OCI-LY7 (cell line): Measurements from ENCODE around the gene CLEC2L. TPM values are rescaled to one million over a fixed set of nuclear protein-coding genes. Genes with fewer than 3 reads are reported as not detected.

Experiments
- BruUV-seq: library from RNA; stranded (reverse); fragments of 400-500 nt; replicated peaks from 2 replicates; lab custom pipeline; 2021; lab: Mats Ljungman, UMichigan
- CTCF ChIA-PET: fragments of 300-600 bp; sonication (Branson Sonifier 250); formaldehyde crosslinking; loops from one replicate; lab custom pipeline; 2022; ENCODE audit warnings: antibody characterized with exemption; ENCODE audit not compliant: unreplicated experiment; lab: Charles Lee
- POLR2A ChIA-PET: fragments of 300-600 bp; sonication (Branson Sonifier 250); formaldehyde crosslinking; loops from one replicate; lab custom pipeline; 2022; ENCODE audit warnings: antibody characterized with exemption; lab: Charles Lee
- DNase-seq: peaks from one replicate; pipeline ENCODE4 v3.0.0-alpha.2; 2015; ENCODE audit warnings: low spot score
- H2AFZ ChIP-seq: fragments of 200-600 bp; sonication (generic), shearing (Covaris generic); 2 replicates; pipeline ENCODE4 v1.6.1; 2014; ENCODE audit warnings: mild to moderate bottlenecking, antibody characterized with exemption, low read length, moderate library complexity
- H3K27ac ChIP-seq: fragments of 200-600 bp; sonication (generic); 2 replicates; pipeline ENCODE4 v1.5.1; 2014; ENCODE audit warnings: mixed run types, low read depth, mild to moderate bottlenecking, moderate library complexity, low read length, inconsistent platforms; ENCODE audit not compliant: poor library complexity, severe bottlenecking
- H3K36me3 ChIP-seq: fragments of 200-600 bp; sonication (generic); 2 replicates; pipeline ENCODE4 v1.6.1; 2014; ENCODE audit warnings: mild to moderate bottlenecking, antibody characterized with exemption, low read length, moderate library complexity, mixed read lengths; ENCODE audit not compliant: insufficient read depth
- H3K4me1 ChIP-seq: fragments of 200-600 bp; sonication (generic); 2 replicates; pipeline ENCODE4 v1.5.1; 2014; ENCODE audit warnings: mild to moderate bottlenecking, low read length; ENCODE audit not compliant: insufficient read depth, poor library complexity, severe bottlenecking
- H3K4me2 ChIP-seq: fragments of 200-600 bp; sonication (generic); 2 replicates; pipeline ENCODE4 v1.6.1; 2014; ENCODE audit warnings: mild to moderate bottlenecking, low read length
- H3K4me3 ChIP-seq: fragments of 200-600 bp; sonication (generic); 2 replicates; pipeline ENCODE4 v1.5.1; 2014; ENCODE audit warnings: mild to moderate bottlenecking, low read depth, low read length; ENCODE audit not compliant: poor library complexity, severe bottlenecking
- H3K79me2 ChIP-seq: fragments of 200-600 bp; sonication (generic); 2 replicates; pipeline ENCODE4 v1.6.1; 2016; ENCODE audit warnings: low read depth, mild to moderate bottlenecking, low read length, moderate library complexity, mixed read lengths; ENCODE audit not compliant: insufficient read depth
- H3K9me2 ChIP-seq: fragments of 200-600 bp; sonication (generic); 2 replicates; pipeline ENCODE4 v1.6.1; 2016; ENCODE audit warnings: mild to moderate bottlenecking, low read length, mixed read lengths; ENCODE audit not compliant: insufficient read depth
- H3K9me3 ChIP-seq: fragments of 200-600 bp; sonication (generic); 2 replicates; pipeline ENCODE4 v1.6.1; 2014; ENCODE audit warnings: mild to moderate bottlenecking, mixed run types, low read length, mixed read lengths
- H4K20me1 ChIP-seq: fragments of 200-600 bp; sonication (generic); 2 replicates; pipeline ENCODE4 v1.6.1; 2014; ENCODE audit warnings: mild to moderate bottlenecking, antibody characterized with exemption, low read length, moderate library complexity, mixed read lengths; ENCODE audit not compliant: insufficient read depth
- EZH2phosphoT487 ChIP-seq: fragments of 200-600 bp; sonication (generic); IDR thresholded peaks from 2 replicates; pipeline ENCODE4 v1.6.1; 2018; ENCODE audit warnings: low read depth, borderline replicate concordance, mild to moderate bottlenecking, mixed run types, antibody characterized with exemption, low read length, moderate library complexity, mixed read lengths
- intact Hi-C: fragments of 100-400 bp; cut with micrococcal nuclease; formaldehyde crosslinking; loops from one replicate; pipeline ENCODE4 v1.10.0; 2022; ENCODE audit not compliant: unreplicated experiment
- total RNA-seq, 2 experiments: library from RNA; depleted of rRNA in 1 of 2; stranded (reverse); fragments of >200 nt in 1 of 2; shearing (Covaris generic) in 1 of 2; gene quantifications; 2 replicates each; pipeline ENCODE4 v1.2.3, GENCODE V29; 2014 to 2022
- TF ChIP-seq, protein P1 (sequence below): fragments of 200-600 bp; sonication (generic); conservative IDR thresholded peaks from 2 replicates; pipeline ENCODE4 v1.5.1; 2014; ENCODE audit warnings: mild to moderate bottlenecking, antibody characterized with exemption, low read length, moderate library complexity, mixed read lengths

CLEC2L gene
- total RNA-seq, 2 experiments from 2014 or later, result not detected

DNA sequence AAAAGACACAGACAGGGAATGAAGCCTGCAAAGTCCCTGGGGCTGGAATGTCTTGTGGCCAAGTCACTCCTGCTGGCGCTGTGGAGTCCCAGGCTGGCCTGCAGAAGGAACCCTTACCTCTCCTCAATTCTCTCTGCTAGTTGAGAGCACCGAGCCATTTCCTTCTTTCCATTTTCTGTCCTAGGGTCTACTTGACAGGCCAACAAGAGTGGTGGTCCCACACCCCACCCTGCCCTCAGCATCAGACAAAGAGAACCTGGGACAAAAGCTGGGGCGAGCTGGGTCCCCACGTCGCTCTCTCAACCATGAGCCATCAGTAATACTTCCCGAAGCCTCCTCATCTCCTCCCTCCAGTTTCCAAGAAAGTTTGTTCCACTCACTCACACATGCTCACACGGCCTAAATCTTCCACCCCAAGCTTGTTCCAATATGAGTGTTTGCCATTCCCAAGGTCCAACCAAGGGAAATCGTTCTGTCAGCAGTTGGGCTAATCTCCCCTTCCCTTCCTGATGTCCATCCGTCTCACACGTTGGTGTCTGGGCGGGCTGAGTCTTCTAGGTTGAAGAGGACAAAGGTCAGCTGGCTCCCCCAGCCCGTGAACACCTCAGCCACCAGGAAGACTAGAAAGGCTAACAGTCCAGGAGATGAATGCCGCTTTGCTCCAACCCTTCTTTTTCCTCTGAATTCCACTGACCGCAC is 44.3 kb downstream of the CLEC2L start:
- CTCF ChIA-PET, result no interaction called here
- POLR2A ChIA-PET, result no interaction called here
- no TSS peak for BruUV-seq

DNA sequence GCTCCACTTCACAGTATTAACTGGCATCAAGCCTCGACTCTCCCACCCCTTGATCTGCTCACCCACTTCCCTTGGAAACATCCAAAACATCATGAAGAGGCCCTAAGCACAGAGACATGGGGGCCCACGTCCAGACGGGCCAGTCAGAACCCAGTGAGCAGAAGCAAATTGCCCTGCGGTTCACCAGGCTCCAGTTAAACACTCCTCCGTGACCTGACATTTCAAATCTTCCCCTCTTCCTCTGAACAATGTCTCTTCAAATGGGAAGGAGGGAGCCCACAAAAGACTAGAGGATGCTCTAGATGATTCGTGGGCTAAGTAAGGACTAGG is 44.8 kb downstream of the CLEC2L start:
- H3K4me3 ChIP-seq, result no peak overlapping the region
- ChIA-PET POLR2A (no interaction called here), CTCF (no interaction called here)
- H4K20me1 ChIP-seq, result no peaks in the 10 kb centered on the region
- BruUV-seq, result no TSS peak
- H3K9me2 ChIP-seq, result no peaks in the 10 kb centered on the region
- no peaks in the 10 kb centered on the region for H3K9me3 ChIP-seq
- no peak overlapping the region for H2AFZ ChIP-seq
- DNase-seq, result no peak
- H3K36me3 ChIP-seq, result no peaks in the 10 kb centered on the region
- intact Hi-C loops, result no loop called here
- no peak overlapping the region for H3K27ac ChIP-seq
- no peaks in the 10 kb centered on the region for H3K79me2 ChIP-seq
- no peak for TF ChIP-seq EZH2phosphoT487
- TF ChIP-seq, protein P1, sequence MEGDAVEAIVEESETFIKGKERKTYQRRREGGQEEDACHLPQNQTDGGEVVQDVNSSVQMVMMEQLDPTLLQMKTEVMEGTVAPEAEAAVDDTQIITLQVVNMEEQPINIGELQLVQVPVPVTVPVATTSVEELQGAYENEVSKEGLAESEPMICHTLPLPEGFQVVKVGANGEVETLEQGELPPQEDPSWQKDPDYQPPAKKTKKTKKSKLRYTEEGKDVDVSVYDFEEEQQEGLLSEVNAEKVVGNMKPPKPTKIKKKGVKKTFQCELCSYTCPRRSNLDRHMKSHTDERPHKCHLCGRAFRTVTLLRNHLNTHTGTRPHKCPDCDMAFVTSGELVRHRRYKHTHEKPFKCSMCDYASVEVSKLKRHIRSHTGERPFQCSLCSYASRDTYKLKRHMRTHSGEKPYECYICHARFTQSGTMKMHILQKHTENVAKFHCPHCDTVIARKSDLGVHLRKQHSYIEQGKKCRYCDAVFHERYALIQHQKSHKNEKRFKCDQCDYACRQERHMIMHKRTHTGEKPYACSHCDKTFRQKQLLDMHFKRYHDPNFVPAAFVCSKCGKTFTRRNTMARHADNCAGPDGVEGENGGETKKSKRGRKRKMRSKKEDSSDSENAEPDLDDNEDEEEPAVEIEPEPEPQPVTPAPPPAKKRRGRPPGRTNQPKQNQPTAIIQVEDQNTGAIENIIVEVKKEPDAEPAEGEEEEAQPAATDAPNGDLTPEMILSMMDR, result no peak
- H3K4me2 ChIP-seq, result no peak overlapping the region
- no peaks in the 10 kb centered on the region for H3K4me1 ChIP-seq

More for the DNA sequence above, 44.3 kb downstream of the CLEC2L start:
- no peaks in the 10 kb centered on the region for H3K36me3 ChIP-seq
- no peak overlapping the region for H3K4me2 ChIP-seq
- H3K79me2 ChIP-seq, result no peaks in the 10 kb centered on the region
- H3K4me1 ChIP-seq, result no peaks in the 10 kb centered on the region
- intact Hi-C loops, result no loop called here
- no peak overlapping the region for H3K27ac ChIP-seq
- no peak overlapping the region for H2AFZ ChIP-seq
- H3K4me3 ChIP-seq, result no peak overlapping the region
- DNase-seq, result no peak
- no peaks in the 10 kb centered on the region for H3K9me3 ChIP-seq
- H3K9me2 ChIP-seq, result no peaks in the 10 kb centered on the region
- no peaks in the 10 kb centered on the region for H4K20me1 ChIP-seq
- TF ChIP-seq, protein P1, result no peak

DNA sequence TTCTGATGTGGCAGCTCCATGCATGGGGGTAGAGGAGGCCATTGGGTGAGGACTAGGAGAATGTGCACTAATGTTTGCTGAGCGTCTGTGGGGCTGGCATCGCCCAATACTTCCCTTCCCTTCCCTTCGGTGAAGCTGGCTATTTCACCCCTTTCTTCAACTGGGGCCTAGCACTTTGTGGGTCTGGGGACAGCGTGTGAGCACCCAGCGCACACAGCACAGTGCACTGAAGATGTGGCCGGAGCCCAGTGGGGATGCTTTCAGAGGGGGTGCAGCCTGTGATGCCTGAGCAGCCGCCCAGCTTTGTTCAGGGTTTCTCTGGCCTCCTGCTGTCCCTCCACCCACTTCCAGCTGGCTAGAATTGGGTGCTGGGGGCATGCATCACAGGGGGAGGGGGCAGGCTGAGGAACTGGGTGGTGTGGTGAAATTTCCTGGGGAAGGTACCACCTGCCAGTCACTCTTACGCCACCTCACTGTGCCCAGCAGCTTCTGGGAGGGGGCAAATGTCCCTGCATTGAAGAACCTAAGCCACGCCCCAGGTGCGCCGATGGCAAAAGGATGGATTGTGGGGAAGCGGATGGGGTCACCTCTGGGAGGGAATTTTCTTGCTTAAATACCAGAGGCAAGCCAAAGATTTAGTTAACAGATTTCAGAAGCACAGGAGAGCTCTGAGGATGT is 45.5 kb downstream of the CLEC2L start:
- no TSS peak for BruUV-seq
- Histone ChIP-seq H3K27ac (no peak overlapping the region), H3K9me2 (no peaks in the 10 kb centered on the region), H3K36me3 (no peaks in the 10 kb centered on the region), H3K9me3 (no peaks in the 10 kb centered on the region), H2AFZ (no peak overlapping the region), H3K4me3 (no peak overlapping the region), H3K4me1 (no peaks in the 10 kb centered on the region), H3K79me2 (no peaks in the 10 kb centered on the region), H4K20me1 (no peaks in the 10 kb centered on the region), H3K4me2 (no peak overlapping the region)
- ChIA-PET POLR2A (no interaction called here), CTCF (no interaction called here)
- DNase-seq, result no peak
- intact Hi-C loops, result no loop called here
- no peak for TF ChIP-seq EZH2phosphoT487
- TF ChIP-seq, protein P1, result no peak
